ENCODE data around the gene ABCG5. TPM values are rescaled to one million over a fixed set of nuclear protein-coding genes. Genes with fewer than 3 reads are reported as not detected.

The ABCG5 gene
- total RNA-seq, 2 experiments from 2014 or later, result not detected

DNA sequence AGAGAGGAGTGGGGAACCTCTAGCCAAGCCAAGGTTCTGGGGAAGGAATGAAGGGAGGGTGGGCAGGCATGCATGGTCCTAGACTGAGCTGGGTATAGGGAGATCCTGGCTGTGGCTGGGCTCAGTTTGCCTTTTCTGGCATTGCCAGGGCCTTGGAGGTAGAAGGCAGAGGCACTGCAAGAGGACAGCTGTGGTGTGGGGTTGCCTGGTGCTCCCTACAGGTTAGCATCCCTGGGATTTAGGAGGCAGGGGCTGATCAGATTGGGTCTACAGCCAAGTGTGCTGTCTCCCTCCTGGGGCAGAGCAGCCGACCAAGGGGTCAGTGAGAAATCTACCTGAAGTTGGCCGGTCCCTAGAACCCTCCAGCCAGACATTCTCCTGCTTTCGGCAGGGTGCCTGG lies 16.0 kb upstream of the ABCG5 start:
- H3K27ac ChIP-seq (ENCODE audit: low read depth in 1 of 2, low read length in 2 of 2), result no peak overlapping the region
- Mint-ChIP-seq H3K27ac (no peak overlapping the region), H3K9me3 (no peaks in the 10 kb centered on the region), H3K4me3 (no peak overlapping the region), H3K4me1 (ENCODE audit: low read depth) (no peaks in the 10 kb centered on the region), H3K36me3 (ENCODE audit: low read depth) (no peaks in the 10 kb centered on the region), H3K27me3 (peaks cover 65% of the 10 kb centered on the region)
- H3K4me3 ChIP-seq (ENCODE audit: low read length), result no peak overlapping the region
- ATAC-seq (ENCODE audit: poor library complexity) (no peak), DNase-seq (no peak)
- ChIA-PET CTCF (no interaction called here), POLR2A (interaction anchor here (0.7 kb wide), 1 partner anchor 273 kb away, joined by 3 read pairs; no protein-coding TSS in a partner anchor)
- H3K9me3 ChIP-seq (ENCODE audit: control insufficient read depth in 1 of 2, insufficient read depth in 1 of 2, low read length in 2 of 2), result peaks cover 0 to 8% of the 10 kb centered on the region in 2 experiments
- TF ChIP-seq, protein P1, sequence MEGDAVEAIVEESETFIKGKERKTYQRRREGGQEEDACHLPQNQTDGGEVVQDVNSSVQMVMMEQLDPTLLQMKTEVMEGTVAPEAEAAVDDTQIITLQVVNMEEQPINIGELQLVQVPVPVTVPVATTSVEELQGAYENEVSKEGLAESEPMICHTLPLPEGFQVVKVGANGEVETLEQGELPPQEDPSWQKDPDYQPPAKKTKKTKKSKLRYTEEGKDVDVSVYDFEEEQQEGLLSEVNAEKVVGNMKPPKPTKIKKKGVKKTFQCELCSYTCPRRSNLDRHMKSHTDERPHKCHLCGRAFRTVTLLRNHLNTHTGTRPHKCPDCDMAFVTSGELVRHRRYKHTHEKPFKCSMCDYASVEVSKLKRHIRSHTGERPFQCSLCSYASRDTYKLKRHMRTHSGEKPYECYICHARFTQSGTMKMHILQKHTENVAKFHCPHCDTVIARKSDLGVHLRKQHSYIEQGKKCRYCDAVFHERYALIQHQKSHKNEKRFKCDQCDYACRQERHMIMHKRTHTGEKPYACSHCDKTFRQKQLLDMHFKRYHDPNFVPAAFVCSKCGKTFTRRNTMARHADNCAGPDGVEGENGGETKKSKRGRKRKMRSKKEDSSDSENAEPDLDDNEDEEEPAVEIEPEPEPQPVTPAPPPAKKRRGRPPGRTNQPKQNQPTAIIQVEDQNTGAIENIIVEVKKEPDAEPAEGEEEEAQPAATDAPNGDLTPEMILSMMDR (IDR thresholded peaks at IDR 0.05), result no peak
- intact Hi-C loops (cut with DNase I, micrococcal nuclease), result no loop called here
- peaks cover 11 to 35% of the 10 kb centered on the region in 2 experiments for H3K27me3 ChIP-seq (ENCODE audit: control insufficient read depth in 1 of 2, insufficient read depth in 2 of 2, low read length in 2 of 2)
- no peaks in the 10 kb centered on the region for H3K4me1 ChIP-seq (ENCODE audit: insufficient read depth, low read length)
- no peaks in the 10 kb centered on the region for H3K36me3 ChIP-seq (ENCODE audit: insufficient read depth, low read length)

DNA sequence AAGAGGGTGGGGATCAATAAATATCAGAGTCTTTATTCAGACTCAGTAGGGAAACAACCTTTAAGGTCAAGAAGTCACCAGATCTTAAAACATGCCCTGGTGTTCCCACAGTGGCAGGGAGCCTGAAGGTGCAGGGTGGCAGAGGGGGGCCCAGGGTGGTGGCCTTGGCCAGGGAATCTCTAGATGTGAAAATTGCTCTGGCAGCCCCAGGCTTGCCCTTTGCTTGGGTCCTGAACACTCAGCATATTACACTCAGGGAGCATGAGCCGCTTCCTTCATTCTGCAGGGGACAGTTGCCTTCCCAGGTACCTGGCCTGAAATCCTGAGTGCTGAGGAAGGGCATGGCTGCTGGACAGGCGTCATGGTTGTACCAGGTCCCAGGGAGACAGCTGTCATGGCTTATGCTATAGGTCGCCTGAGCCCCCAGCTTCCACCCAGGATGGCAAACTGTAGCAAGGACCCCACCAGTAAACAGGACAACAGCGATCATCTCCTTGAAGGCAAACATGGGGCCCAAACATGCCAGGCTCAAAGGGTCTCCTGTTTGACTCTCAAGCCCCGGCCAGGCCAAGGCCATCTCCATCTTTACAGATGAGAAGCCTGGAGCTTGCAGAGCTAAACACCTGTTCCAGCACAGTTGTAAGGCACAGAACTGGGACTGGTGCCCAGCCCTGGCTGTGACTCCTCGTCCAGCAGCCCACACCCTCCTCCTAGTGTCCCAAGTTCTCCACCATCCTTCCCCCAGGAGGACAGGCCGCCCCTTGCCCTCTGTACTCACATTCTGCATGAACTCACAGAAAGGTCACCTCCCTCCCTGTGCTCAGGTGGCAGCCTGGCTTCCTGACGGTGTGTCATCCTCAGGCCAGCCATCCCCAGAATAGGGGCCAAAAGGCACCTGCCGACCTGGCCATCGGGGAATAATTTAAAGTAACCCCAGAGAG lies 14.8 kb upstream of the ABCG5 start:
- no peak overlapping the region for H3K27ac Mint-ChIP-seq
- ATAC-seq (ENCODE audit: poor library complexity), result no peak
- H3K4me1 Mint-ChIP-seq (ENCODE audit: low read depth), result no peaks in the 10 kb centered on the region
- TF ChIP-seq, protein P1 (IDR thresholded peaks at IDR 0.05), result no peak
- no peaks in the 10 kb centered on the region for H3K9me3 Mint-ChIP-seq
- H3K9me3 ChIP-seq (ENCODE audit: control insufficient read depth in 1 of 2, insufficient read depth in 1 of 2, low read length in 2 of 2), result peaks cover 0 to 8% of the 10 kb centered on the region in 2 experiments
- H3K4me3 Mint-ChIP-seq, result no peak overlapping the region
- intact Hi-C loops (cut with DNase I, micrococcal nuclease), result no loop called here
- ChIA-PET POLR2A (interaction anchor here (0.7 kb wide), 1 partner anchor 274 kb away, joined by 3 read pairs; no protein-coding TSS in a partner anchor), CTCF (interaction anchor here (0.6 kb wide), 1 partner anchor 1435 kb away, joined by 3 read pairs; no protein-coding TSS in a partner anchor)
- no peak for DNase-seq
- H3K4me3 ChIP-seq (ENCODE audit: low read length), result no peak overlapping the region
- H3K27ac ChIP-seq (ENCODE audit: low read depth in 1 of 2, low read length in 2 of 2), result no peak overlapping the region
- no peaks in the 10 kb centered on the region for H3K36me3 ChIP-seq (ENCODE audit: insufficient read depth, low read length)
- H3K36me3 Mint-ChIP-seq (ENCODE audit: low read depth), result no peaks in the 10 kb centered on the region
- H3K27me3 Mint-ChIP-seq, result peaks cover 59% of the 10 kb centered on the region
- peaks cover 14 to 28% of the 10 kb centered on the region in 2 experiments for H3K27me3 ChIP-seq (ENCODE audit: control insufficient read depth in 1 of 2, insufficient read depth in 2 of 2, low read length in 2 of 2)
- no peaks in the 10 kb centered on the region for H3K4me1 ChIP-seq (ENCODE audit: insufficient read depth, low read length)

DNA sequence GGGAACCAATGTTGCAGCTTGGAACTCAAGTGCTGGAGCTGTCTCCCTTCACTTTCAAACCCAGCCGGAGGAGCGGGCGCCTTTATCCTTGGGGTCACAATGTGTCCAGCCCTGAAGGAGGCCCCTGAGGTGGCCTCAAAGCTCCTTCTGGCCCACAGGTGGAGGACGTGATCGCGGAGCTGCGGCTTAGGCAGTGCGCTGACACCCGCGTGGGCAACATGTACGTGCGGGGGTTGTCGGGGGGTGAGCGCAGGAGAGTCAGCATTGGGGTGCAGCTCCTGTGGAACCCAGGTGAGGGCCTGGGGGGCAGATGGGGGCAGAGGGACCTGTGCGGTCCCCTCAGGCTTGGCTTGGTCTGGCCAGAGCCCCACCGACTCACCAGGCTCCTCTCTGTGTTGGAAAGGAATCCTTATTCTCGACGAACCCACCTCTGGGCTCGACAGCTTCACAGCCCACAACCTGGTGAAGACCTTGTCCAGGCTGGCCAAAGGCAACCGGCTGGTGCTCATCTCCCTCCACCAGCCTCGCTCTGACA lies 13.6 kb upstream of the ABCG5 start:
- intact Hi-C loops (cut with DNase I, micrococcal nuclease), result no loop called here
- TF ChIP-seq, protein P1 (IDR thresholded peaks at IDR 0.05), result no peak
- peaks cover 47% of the 10 kb centered on the region for H3K27me3 Mint-ChIP-seq
- Histone ChIP-seq H3K9me3 (ENCODE audit: control insufficient read depth in 1 of 2, insufficient read depth in 1 of 2, low read length in 2 of 2) (peaks cover 0 to 8% of the 10 kb centered on the region in 2 experiments), H3K27ac (ENCODE audit: low read depth in 1 of 2, low read length in 2 of 2) (no peak overlapping the region), H3K4me3 (ENCODE audit: low read length) (no peak overlapping the region), H3K36me3 (ENCODE audit: insufficient read depth, low read length) (no peaks in the 10 kb centered on the region), H3K4me1 (ENCODE audit: insufficient read depth, low read length) (no peaks in the 10 kb centered on the region), H3K27me3 (ENCODE audit: control insufficient read depth in 1 of 2, insufficient read depth in 2 of 2, low read length in 2 of 2) (peaks cover 14 to 22% of the 10 kb centered on the region in 2 experiments)
- H3K4me1 Mint-ChIP-seq (ENCODE audit: low read depth), result no peaks in the 10 kb centered on the region
- H3K9me3 Mint-ChIP-seq, result no peaks in the 10 kb centered on the region
- no peaks in the 10 kb centered on the region for H3K36me3 Mint-ChIP-seq (ENCODE audit: low read depth)
- no peak overlapping the region for H3K4me3 Mint-ChIP-seq
- DNase-seq (no peak), ATAC-seq (ENCODE audit: poor library complexity) (no peak)
- no peak overlapping the region for H3K27ac Mint-ChIP-seq
- POLR2A ChIA-PET, result no interaction called here
- CTCF ChIA-PET, result no interaction called here

All from CD4-positive, alpha-beta T cell (primary cell).